ENCODE data around the gene FAM98B. TPM values are rescaled to one million over a fixed set of nuclear protein-coding genes. Genes with fewer than 3 reads are reported as not detected.

The FAM98B gene
- total and polyA plus RNA-seq, 2 donors from 2014 or later: 12.9 to 17.2 TPM

DNA sequence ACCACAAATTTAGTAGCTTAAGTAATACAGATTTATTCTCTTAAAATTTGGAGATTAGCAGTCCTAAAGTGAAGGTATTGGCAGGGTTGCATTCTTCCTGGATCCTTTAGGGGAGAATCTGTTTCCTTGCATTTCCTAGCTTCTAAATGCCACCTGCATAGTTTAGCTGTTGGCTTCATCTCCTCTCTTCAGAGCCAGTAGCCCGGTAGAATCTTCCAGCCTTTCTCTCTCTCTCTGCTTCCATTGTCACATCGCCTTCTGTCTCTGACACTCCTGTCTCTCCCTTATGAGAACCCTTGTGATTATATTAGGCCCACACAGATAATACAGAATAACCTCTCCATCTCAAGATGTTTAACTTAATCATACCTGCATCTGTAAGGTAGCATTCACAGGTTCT is 21.4 kb downstream of the FAM98B start:
- Histone ChIP-seq H3K27me3 (ENCODE audit: control insufficient read depth, insufficient read depth, low read length) (no peaks in the 10 kb centered on the region), H3K9me3 (ENCODE audit: control insufficient read depth in 2 of 3, insufficient read depth in 1 of 3, low read length in 3 of 3) (no peaks in the 10 kb centered on the region), H3K9ac (ENCODE audit: low read length in 3 of 3) (no peak overlapping the region), H3K4me1 (ENCODE audit: control insufficient read depth in 2 of 3, insufficient read depth in 2 of 3, low read depth in 1 of 3, low read length in 3 of 3) (no peaks in the 10 kb centered on the region), H3K27ac (ENCODE audit: low read depth in 2 of 2, low read length in 2 of 2) (no peak overlapping the region), H3K4me3 (ENCODE audit: low read length in 3 of 3) (no peak overlapping the region), H3K36me3 (ENCODE audit: control insufficient read depth in 2 of 3, insufficient read depth in 3 of 3, low read length in 3 of 3) (peaks cover 2 to 9% (median 8%) of the 10 kb centered on the region in 3 donors)
- intact Hi-C loops (cut with DNase I): loop anchor here (10.0 kb wide), 1 partner anchor 209 kb away; no protein-coding TSS in a partner anchor
- DNase-seq (no peak), FAIRE-seq (no peak)
- TF ChIP-seq, protein P1, sequence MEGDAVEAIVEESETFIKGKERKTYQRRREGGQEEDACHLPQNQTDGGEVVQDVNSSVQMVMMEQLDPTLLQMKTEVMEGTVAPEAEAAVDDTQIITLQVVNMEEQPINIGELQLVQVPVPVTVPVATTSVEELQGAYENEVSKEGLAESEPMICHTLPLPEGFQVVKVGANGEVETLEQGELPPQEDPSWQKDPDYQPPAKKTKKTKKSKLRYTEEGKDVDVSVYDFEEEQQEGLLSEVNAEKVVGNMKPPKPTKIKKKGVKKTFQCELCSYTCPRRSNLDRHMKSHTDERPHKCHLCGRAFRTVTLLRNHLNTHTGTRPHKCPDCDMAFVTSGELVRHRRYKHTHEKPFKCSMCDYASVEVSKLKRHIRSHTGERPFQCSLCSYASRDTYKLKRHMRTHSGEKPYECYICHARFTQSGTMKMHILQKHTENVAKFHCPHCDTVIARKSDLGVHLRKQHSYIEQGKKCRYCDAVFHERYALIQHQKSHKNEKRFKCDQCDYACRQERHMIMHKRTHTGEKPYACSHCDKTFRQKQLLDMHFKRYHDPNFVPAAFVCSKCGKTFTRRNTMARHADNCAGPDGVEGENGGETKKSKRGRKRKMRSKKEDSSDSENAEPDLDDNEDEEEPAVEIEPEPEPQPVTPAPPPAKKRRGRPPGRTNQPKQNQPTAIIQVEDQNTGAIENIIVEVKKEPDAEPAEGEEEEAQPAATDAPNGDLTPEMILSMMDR (IDR thresholded peaks at IDR 0.05; ENCODE audit: borderline replicate concordance, extremely low read depth, insufficient read depth): no peak

DNA sequence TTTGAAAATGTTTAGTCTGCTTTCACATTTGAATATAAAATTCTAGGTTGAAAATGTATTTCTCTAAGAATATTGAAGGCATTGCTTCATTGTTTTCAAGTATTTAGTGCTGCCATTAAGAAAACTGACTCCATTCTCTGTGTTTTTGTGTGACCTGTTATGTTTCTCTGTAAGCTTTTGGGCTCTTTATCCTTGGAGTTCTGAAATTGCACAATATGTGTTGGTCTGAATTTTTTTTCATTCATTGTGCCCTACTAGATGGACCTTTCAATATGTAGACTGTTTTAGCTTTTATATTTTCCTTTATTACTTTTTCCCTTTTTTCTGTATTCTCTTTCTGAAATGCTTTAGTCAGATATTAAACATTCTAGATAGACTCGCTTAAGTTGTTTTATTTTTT is 22.2 kb downstream of the FAM98B start:
- Histone ChIP-seq H3K4me1 (ENCODE audit: control insufficient read depth in 2 of 3, insufficient read depth in 2 of 3, low read depth in 1 of 3, low read length in 3 of 3) (no peaks in the 10 kb centered on the region), H3K36me3 (ENCODE audit: control insufficient read depth in 2 of 3, insufficient read depth in 3 of 3, low read length in 3 of 3) (peaks cover 2 to 9% (median 8%) of the 10 kb centered on the region in 3 donors), H3K27ac (ENCODE audit: low read depth in 2 of 2, low read length in 2 of 2) (no peak overlapping the region), H3K27me3 (ENCODE audit: control insufficient read depth, insufficient read depth, low read length) (no peaks in the 10 kb centered on the region), H3K4me3 (ENCODE audit: low read length in 3 of 3) (no peak overlapping the region), H3K9ac (ENCODE audit: low read length in 3 of 3) (no peak overlapping the region), H3K9me3 (ENCODE audit: control insufficient read depth in 2 of 3, insufficient read depth in 1 of 3, low read length in 3 of 3) (no peaks in the 10 kb centered on the region)
- DNase-seq (no peak), FAIRE-seq (no peak)
- TF ChIP-seq, protein P1 (IDR thresholded peaks at IDR 0.05; ENCODE audit: borderline replicate concordance, extremely low read depth, insufficient read depth): no peak
- intact Hi-C loops (cut with DNase I): loop anchor here (10.0 kb wide), 1 partner anchor 209 kb away; no protein-coding TSS in a partner anchor

DNA sequence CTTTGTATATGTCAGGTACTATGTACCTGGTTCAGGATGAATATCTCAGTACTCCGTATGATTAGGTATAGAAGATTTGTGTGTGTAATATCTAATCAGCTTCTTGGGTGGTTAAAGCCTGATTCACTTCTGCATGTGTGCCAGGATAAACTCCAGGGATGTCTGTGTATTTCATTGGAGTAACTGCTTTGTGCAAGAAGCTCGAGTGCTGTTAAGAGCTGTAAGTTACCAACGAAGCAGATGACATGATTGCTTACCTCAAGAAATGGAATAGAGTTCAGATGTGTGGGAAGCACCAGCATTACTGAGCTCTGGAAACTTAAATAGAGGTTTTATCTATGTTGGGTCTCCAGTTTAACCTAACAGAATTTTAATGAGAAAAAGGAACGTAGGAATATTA is 23.7 kb downstream of the FAM98B start:
- Histone ChIP-seq H3K36me3 (ENCODE audit: control insufficient read depth in 2 of 3, insufficient read depth in 3 of 3, low read length in 3 of 3) (peaks cover 2 to 14% (median 8%) of the 10 kb centered on the region in 3 donors), H3K9ac (ENCODE audit: low read length in 3 of 3) (no peak overlapping the region), H3K4me1 (ENCODE audit: control insufficient read depth in 2 of 3, insufficient read depth in 2 of 3, low read depth in 1 of 3, low read length in 3 of 3) (no peaks in the 10 kb centered on the region), H3K9me3 (ENCODE audit: control insufficient read depth in 2 of 3, insufficient read depth in 1 of 3, low read length in 3 of 3) (no peaks in the 10 kb centered on the region), H3K27ac (ENCODE audit: low read depth in 2 of 2, low read length in 2 of 2) (no peak overlapping the region), H3K27me3 (ENCODE audit: control insufficient read depth, insufficient read depth, low read length) (no peaks in the 10 kb centered on the region), H3K4me3 (ENCODE audit: low read length in 3 of 3) (no peak overlapping the region)
- TF ChIP-seq, protein P1 (IDR thresholded peaks at IDR 0.05; ENCODE audit: borderline replicate concordance, extremely low read depth, insufficient read depth): no peak
- FAIRE-seq (no peak), DNase-seq (no peak)
- intact Hi-C loops (cut with DNase I): loop anchor here (10.0 kb wide), 1 partner anchor 207 kb away; no protein-coding TSS in a partner anchor

DNA sequence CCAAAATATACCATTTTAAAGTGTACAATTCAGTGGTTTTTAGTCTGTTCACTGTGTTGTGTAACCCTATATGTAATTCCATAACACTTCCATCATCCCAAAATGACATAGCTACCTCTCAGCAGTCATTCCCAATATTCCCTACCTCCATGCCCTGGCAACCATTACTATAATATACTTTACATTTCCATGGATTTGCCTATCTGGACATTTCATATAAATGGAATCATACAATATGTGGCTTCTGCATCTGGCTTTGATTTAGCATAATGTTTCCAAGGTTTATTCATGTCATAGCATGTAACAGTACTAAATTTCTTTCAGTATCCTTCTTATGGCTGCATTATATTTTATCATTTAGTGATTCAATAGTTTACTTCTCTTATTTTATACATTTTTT is 25.3 kb downstream of the FAM98B start:
- Histone ChIP-seq H3K27ac (ENCODE audit: low read depth in 2 of 2, low read length in 2 of 2) (no peak overlapping the region), H3K36me3 (ENCODE audit: control insufficient read depth in 2 of 3, insufficient read depth in 3 of 3, low read length in 3 of 3) (peaks cover 2 to 14% (median 8%) of the 10 kb centered on the region in 3 donors), H3K9me3 (ENCODE audit: control insufficient read depth in 2 of 3, insufficient read depth in 1 of 3, low read length in 3 of 3) (no peaks in the 10 kb centered on the region), H3K27me3 (ENCODE audit: control insufficient read depth, insufficient read depth, low read length) (no peaks in the 10 kb centered on the region), H3K4me1 (ENCODE audit: control insufficient read depth in 2 of 3, insufficient read depth in 2 of 3, low read depth in 1 of 3, low read length in 3 of 3) (no peaks in the 10 kb centered on the region), H3K9ac (ENCODE audit: low read length in 3 of 3) (no peak overlapping the region), H3K4me3 (ENCODE audit: low read length in 3 of 3) (no peak overlapping the region)
- DNase-seq (no peak), FAIRE-seq (no peak)
- TF ChIP-seq, protein P1 (IDR thresholded peaks at IDR 0.05; ENCODE audit: borderline replicate concordance, extremely low read depth, insufficient read depth): no peak
- intact Hi-C loops (cut with DNase I): loop anchor here (10.0 kb wide), 1 partner anchor 206 kb away; no protein-coding TSS in a partner anchor
